K562 (cell line): ENCODE measurements around the gene BSDC1.

Source experiments
- BRCA1 ChIP-seq, 2 experiments: fragments of 450-650 bp in 1 of 2; sonication (generic) in 1 of 2; formaldehyde crosslinking in 1 of 2; IDR thresholded peaks; 2 replicates each; pipeline versions ENCODE4 v1.5.0 to v1.6.1; 2017 to 2020; ENCODE audit warnings: mild to moderate bottlenecking in 1 of 2, missing genetic modification reagents in 1 of 2
- DDX20 ChIP-seq: fragments of 450-650 bp; IDR thresholded peaks from 2 replicates; pipeline ENCODE4 v1.6.1; 2016; ENCODE audit warnings: missing genetic modification characterization, low read depth, mild to moderate bottlenecking, missing compliant biosample characterization, moderate library complexity
- EGR1 ChIP-seq: fragments of 450-650 bp; conservative IDR thresholded peaks from 2 replicates; pipeline ENCODE4 v1.6.1; 2017; ENCODE audit warnings: mild to moderate bottlenecking
- HNRNPH1 ChIP-seq: fragments of 200-400 bp; formaldehyde crosslinking; optimal IDR thresholded peaks from 2 replicates; pipeline ENCODE3; 2017; ENCODE audit warnings: low read depth, mild to moderate bottlenecking, low read length, moderate library complexity
- HNRNPUL1 ChIP-seq: fragments of 200-400 bp; formaldehyde crosslinking; IDR thresholded peaks from 2 replicates; pipeline ENCODE4 v1.6.1; 2017; ENCODE audit warnings: low read length
- NCOA2 ChIP-seq, 2 experiments: fragments of 450-650 bp; IDR thresholded peaks; 2 replicates each; pipeline ENCODE4 v1.6.1; 2018; ENCODE audit warnings: mild to moderate bottlenecking in 2 of 2, moderate library complexity in 1 of 2; ENCODE audit not compliant: partially characterized antibody in 2 of 2
- PHF8 ChIP-seq: fragments of 200-600 bp; sonication (generic); IDR thresholded peaks from 2 replicates; pipeline ENCODE4 v1.6.1; 2012; ENCODE audit warnings: mixed run types, mild to moderate bottlenecking, inconsistent platforms, low read length, moderate library complexity, borderline replicate concordance
- SAP30 ChIP-seq: fragments of 200-600 bp; sonication (generic); IDR thresholded peaks from 2 replicates; pipeline ENCODE4 v1.6.1; 2012; ENCODE audit warnings: borderline replicate concordance, low read depth, mild to moderate bottlenecking, moderate library complexity, low read length, control low read depth, inconsistent platforms; ENCODE audit not compliant: insufficient read depth, poor library complexity, severe bottlenecking
- SMAD1 ChIP-seq: fragments of 150-350 bp; IDR thresholded peaks from 2 replicates; pipeline ENCODE4 v1.6.1; 2014; ENCODE audit warnings: low read length, low read depth; ENCODE audit not compliant: partially characterized antibody
- SMC3 ChIP-seq: conservative IDR thresholded peaks from 2 replicates; pipeline ENCODE4 v1.6.1; 2011; ENCODE audit warnings: low read depth, low read length, improper control_type of control experiment; ENCODE audit not compliant: insufficient read depth
- TAF1 ChIP-seq: IDR thresholded peaks from 2 replicates; pipeline ENCODE4 v1.6.1; 2011; ENCODE audit warnings: mild to moderate bottlenecking, low read length, moderate library complexity; ENCODE audit not compliant: insufficient read depth, control insufficient read depth, severe bottlenecking; ENCODE audit errors: extremely low read depth
- ZBTB7A ChIP-seq: IDR thresholded peaks from 2 replicates; pipeline ENCODE4 v1.6.1; 2011; ENCODE audit warnings: low read depth, mild to moderate bottlenecking, low read length, moderate library complexity, borderline replicate concordance; ENCODE audit not compliant: control insufficient read depth
- ZKSCAN1 ChIP-seq: fragments of 150-350 bp; IDR thresholded peaks from 2 replicates; pipeline ENCODE4 v1.6.1; 2016; ENCODE audit warnings: low read depth, low read length

GRCh38 chr1:32365445-32365844 lies 28.8 kb downstream of the BSDC1 start:
- TF ChIP-seq SMAD1 (no peak), EGR1 (no peak), DDX20 (tag) (no peak), ZBTB7A (no peak), BRCA1 (IDR thresholded peaks at IDR 0.05) (no peak), BRCA1 (CRISPR knock-in tag; IDR thresholded peaks at IDR 0.05) (no peak), SAP30 (no peak), ZKSCAN1 (no peak), HNRNPH1 (no peak), PHF8 (no peak), NCOA2 (IDR thresholded peaks at IDR 0.05; ENCODE audit: partially characterized antibody in 2 of 2) (no peak), HNRNPUL1 (no peak), TAF1 (no peak), SMC3 (no peak)
